ENCODE results near the gene BORCS6. TPM values are rescaled to one million over a fixed set of nuclear protein-coding genes. Genes with fewer than 3 reads are reported as not detected.
A peak's percentile ranks its signal among the peaks of the same experiment; 100 is the strongest.

BORCS6 gene
- total RNA-seq, 1 donor from 2014 or later, result 12.3 TPM

- no peaks in the 10 kb centered on the region for H3K36me3 Mint-ChIP-seq (ENCODE audit: low read depth)
- no peaks in the 10 kb centered on the region for H3K9me3 Mint-ChIP-seq
- no peaks in the 10 kb centered on the region for H3K27me3 Mint-ChIP-seq
- ChIA-PET POLR2A (interaction anchor here (0.6 to 12.3 kb wide), 19 partner anchors 11 to 570 kb away, joined by 3 to 365 read pairs (median 5); partner anchors contain the start of genes AURKB, CTC1, HES7 and PFAS), CTCF (interaction anchor here (1.1 to 3.3 kb wide), 4 partner anchors 9 to 66 kb away, joined by 4 to 20 read pairs (median 9); partner anchors contain the start of gene TMEM107)
- ATAC-seq (ENCODE audit: low read depth) (peak; percentile 10), DNase-seq (peak; percentile 96)
- intact Hi-C loops (cut with micrococcal nuclease), result loop anchor here (1.0 kb wide), 4 partner anchors 13 to 61 kb away; no protein-coding TSS in a partner anchor
- H3K27ac Mint-ChIP-seq, result no peak overlapping the region
- peaks cover 21% of the 10 kb centered on the region for H3K4me1 Mint-ChIP-seq
- no peak overlapping the region for H3K4me3 Mint-ChIP-seq
- TF ChIP-seq CTCF (IDR thresholded peaks at IDR 0.05), result no peak
Measured at GRCh38 chr17:8185582-8186445, 4.2 kb downstream of the BORCS6 start.

GRCh38 chr17:8176998-8177731 is 12.8 kb downstream of the BORCS6 start:
- peaks cover 48% of the 10 kb centered on the region for H3K4me1 Mint-ChIP-seq
- no peak for DNase-seq
- H3K27ac Mint-ChIP-seq, result peak overlapping the region; percentile 89

GRCh38 chr17:8176197-8176940 is 13.6 kb downstream of the BORCS6 start, which contains the start of gene TMEM107:
TSS of gene TMEM107 (minus strand) at chr17:8176380. CDS start at chr17:8176286, 94 bp downstream.
- Mint-ChIP-seq H3K9me3 (no peaks in the 10 kb centered on the region), H3K27me3 (no peaks in the 10 kb centered on the region), H3K4me3 (peak within 1 kb of the TSS; percentile 90), H3K27ac (peak within 1 kb of the TSS; percentile 89), H3K4me1 (peaks cover 44% of the 10 kb centered on the region), H3K36me3 (ENCODE audit: low read depth) (peaks cover 4% of the 10 kb centered on the region)
- no peak for TF ChIP-seq CTCF (IDR thresholded peaks at IDR 0.05)
- ChIA-PET POLR2A (interaction anchor here (0.6 to 9.2 kb wide), 13 partner anchors 8 to 490 kb away, joined by 3 to 365 read pairs (median 5); partner anchors contain the start of genes BORCS6 and CTC1), CTCF (interaction anchor here (2.4 kb wide), 1 partner anchor 10 kb away, joined by 8 read pairs; no protein-coding TSS in a partner anchor)
- intact Hi-C loops (cut with micrococcal nuclease), result loop anchor here (1.0 kb wide), 1 partner anchor 124 kb away; no protein-coding TSS in a partner anchor
- ATAC-seq (ENCODE audit: low read depth) (peak; percentile 46), DNase-seq (peak; percentile 80)

More at GRCh38 chr17:8176998-8177731, 12.8 kb downstream of the BORCS6 start:
- Mint-ChIP-seq H3K4me3 (peak overlapping the region; percentile 90), H3K27me3 (no peaks in the 10 kb centered on the region), H3K36me3 (ENCODE audit: low read depth) (peaks cover 4% of the 10 kb centered on the region), H3K9me3 (no peaks in the 10 kb centered on the region)
- TF ChIP-seq CTCF (IDR thresholded peaks at IDR 0.05), result no peak
- POLR2A ChIA-PET, result interaction anchor here (0.6 to 9.2 kb wide), 12 partner anchors 9 to 562 kb away, joined by 3 to 365 read pairs (median 5); partner anchors contain the start of genes BORCS6 and CTC1
- ATAC-seq (ENCODE audit: low read depth), result no peak
- intact Hi-C loops (cut with micrococcal nuclease), result loop anchor here (1.0 kb wide), 1 partner anchor 123 kb away; no protein-coding TSS in a partner anchor
- CTCF ChIA-PET, result interaction anchor here (2.4 kb wide), 1 partner anchor 9 kb away, joined by 8 read pairs; no protein-coding TSS in a partner anchor

GRCh38 chr17:8175795-8176196 is 14.2 kb downstream of the BORCS6 start:
- no peak for ATAC-seq (ENCODE audit: low read depth)
- CTCF ChIA-PET, result interaction anchor here (2.4 kb wide), 1 partner anchor 10 kb away, joined by 8 read pairs; no protein-coding TSS in a partner anchor
- no peak for TF ChIP-seq CTCF (IDR thresholded peaks at IDR 0.05)
- no peaks in the 10 kb centered on the region for H3K9me3 Mint-ChIP-seq
- H3K27ac Mint-ChIP-seq, result peak overlapping the region; percentile 89
- peaks cover 4% of the 10 kb centered on the region for H3K36me3 Mint-ChIP-seq (ENCODE audit: low read depth)
- no peaks in the 10 kb centered on the region for H3K27me3 Mint-ChIP-seq
- H3K4me1 Mint-ChIP-seq, result peaks cover 44% of the 10 kb centered on the region
- POLR2A ChIA-PET, result interaction anchor here (0.6 to 9.2 kb wide), 9 partner anchors 11 to 490 kb away, joined by 3 to 365 read pairs (median 5); partner anchors contain the start of gene BORCS6
- intact Hi-C loops (cut with micrococcal nuclease), result loop anchor here (1.0 kb wide), 1 partner anchor 125 kb away; no protein-coding TSS in a partner anchor
- no peak for DNase-seq
- H3K4me3 Mint-ChIP-seq, result peak overlapping the region; percentile 90
